SK-N-SH (cell line): ENCODE measurements around the gene AGRP.

Source experiments
- EZH2phosphoT487 ChIP-seq: fragments of 200-600 bp; sonication (generic); IDR thresholded peaks from 2 replicates; pipeline ENCODE4 v1.6.1; 2017; ENCODE audit warnings: low read depth, mixed run types, mild to moderate bottlenecking, antibody characterized with exemption, moderate library complexity, borderline replicate concordance
- POLR2AphosphoS5 ChIP-seq: IDR thresholded peaks from 2 replicates; pipeline ENCODE4 v1.6.1; 2012; ENCODE audit warnings: low read depth, low read length
- RFX5 ChIP-seq: IDR thresholded peaks from 2 replicates; pipeline ENCODE4 v1.6.1; 2012; ENCODE audit warnings: mild to moderate bottlenecking, improper control_type of control experiment, low read length
- TF ChIP-seq, protein P1 (sequence below): fragments of 200-600 bp; sonication (generic); IDR thresholded peaks from 2 replicates; pipeline ENCODE4 v1.6.1; 2017; ENCODE audit warnings: antibody characterized with exemption, mild to moderate bottlenecking, moderate library complexity
- TF ChIP-seq, protein P2 (sequence below): IDR thresholded peaks from 2 replicates; pipeline ENCODE4; 2012

DNA sequence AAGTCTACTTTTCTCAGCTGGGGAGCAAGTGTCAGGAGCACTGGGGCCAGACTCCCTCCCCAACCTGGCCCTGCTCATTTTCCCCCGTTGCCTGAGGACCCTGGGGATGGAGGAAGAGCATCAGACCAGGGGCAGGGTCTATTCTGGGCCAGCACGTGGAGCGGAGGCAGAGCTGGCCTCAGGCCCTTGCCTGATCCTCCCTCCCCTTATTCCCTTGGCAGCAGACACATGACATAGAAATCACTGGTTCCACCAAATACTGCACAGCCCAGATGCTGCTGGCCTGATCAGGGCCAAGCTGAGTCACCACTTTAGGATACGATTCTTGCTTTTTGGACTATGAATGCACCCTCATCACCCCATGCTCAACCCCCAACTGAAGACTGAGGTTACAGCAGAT lies 15.8 kb upstream of the AGRP start:
- TF ChIP-seq POLR2AphosphoS5 = no peak
- TF ChIP-seq, protein P1, sequence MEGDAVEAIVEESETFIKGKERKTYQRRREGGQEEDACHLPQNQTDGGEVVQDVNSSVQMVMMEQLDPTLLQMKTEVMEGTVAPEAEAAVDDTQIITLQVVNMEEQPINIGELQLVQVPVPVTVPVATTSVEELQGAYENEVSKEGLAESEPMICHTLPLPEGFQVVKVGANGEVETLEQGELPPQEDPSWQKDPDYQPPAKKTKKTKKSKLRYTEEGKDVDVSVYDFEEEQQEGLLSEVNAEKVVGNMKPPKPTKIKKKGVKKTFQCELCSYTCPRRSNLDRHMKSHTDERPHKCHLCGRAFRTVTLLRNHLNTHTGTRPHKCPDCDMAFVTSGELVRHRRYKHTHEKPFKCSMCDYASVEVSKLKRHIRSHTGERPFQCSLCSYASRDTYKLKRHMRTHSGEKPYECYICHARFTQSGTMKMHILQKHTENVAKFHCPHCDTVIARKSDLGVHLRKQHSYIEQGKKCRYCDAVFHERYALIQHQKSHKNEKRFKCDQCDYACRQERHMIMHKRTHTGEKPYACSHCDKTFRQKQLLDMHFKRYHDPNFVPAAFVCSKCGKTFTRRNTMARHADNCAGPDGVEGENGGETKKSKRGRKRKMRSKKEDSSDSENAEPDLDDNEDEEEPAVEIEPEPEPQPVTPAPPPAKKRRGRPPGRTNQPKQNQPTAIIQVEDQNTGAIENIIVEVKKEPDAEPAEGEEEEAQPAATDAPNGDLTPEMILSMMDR = no peak
- TF ChIP-seq EZH2phosphoT487 = no peak
- TF ChIP-seq RFX5 = no peak
- TF ChIP-seq, protein P2, sequence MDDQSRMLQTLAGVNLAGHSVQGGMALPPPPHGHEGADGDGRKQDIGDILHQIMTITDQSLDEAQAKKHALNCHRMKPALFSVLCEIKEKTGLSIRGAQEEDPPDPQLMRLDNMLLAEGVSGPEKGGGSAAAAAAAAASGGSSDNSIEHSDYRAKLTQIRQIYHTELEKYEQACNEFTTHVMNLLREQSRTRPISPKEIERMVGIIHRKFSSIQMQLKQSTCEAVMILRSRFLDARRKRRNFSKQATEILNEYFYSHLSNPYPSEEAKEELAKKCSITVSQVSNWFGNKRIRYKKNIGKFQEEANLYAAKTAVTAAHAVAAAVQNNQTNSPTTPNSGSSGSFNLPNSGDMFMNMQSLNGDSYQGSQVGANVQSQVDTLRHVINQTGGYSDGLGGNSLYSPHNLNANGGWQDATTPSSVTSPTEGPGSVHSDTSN = no peak
